ENCODE data around the gene MAST2. TPM values are rescaled to one million over a fixed set of nuclear protein-coding genes. Genes with fewer than 3 reads are reported as not detected.

Gene MAST2
- total RNA-seq, 1 experiment from 2014 or later, result 38.4 TPM

DNA sequence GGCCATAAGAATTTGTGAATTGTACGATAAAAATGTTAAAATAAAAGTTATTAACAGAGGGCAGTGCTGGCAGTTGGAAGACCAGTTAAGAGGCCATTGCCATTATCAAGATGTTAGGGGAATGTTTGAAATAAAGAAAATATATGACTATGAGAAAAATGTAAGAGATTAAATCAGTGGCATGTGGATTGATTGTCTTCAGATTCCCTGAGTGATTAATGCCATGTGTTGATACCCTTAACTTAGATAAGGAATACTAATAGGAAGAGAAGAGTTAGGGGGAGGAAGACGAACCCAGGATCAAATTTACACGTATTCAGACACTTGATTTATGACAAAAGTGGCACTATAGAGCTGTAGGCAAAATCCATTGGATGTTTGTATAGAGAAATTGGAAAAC lies 173.2 kb downstream of the MAST2 start:
- CTCF ChIA-PET, result no interaction called here
- POLR2A ChIA-PET (ENCODE audit: low non-redundant PET), result no interaction called here
- BruUV-seq (replicated peaks), result no TSS peak
- TF ChIP-seq EZH2 (IDR thresholded peaks at IDR 0.05; ENCODE audit: borderline replicate concordance, low read depth, low read length, poor library complexity, severe bottlenecking), result no peak
- no peak for TF ChIP-seq CTCF (conservative IDR thresholded peaks at IDR 0.05; ENCODE audit: low read depth, low read length)
- Histone ChIP-seq H3K36me3 (ENCODE audit: insufficient read depth, low read length, poor library complexity, severe bottlenecking) (no peaks in the 10 kb centered on the region), H3K27ac (ENCODE audit: low read depth, low read length, poor library complexity, severe bottlenecking) (no peak overlapping the region), H3K9me3 (ENCODE audit: low read depth, low read length, poor library complexity, severe bottlenecking) (no peaks in the 10 kb centered on the region), H3K4me1 (ENCODE audit: insufficient read depth, low read length, poor library complexity, severe bottlenecking) (no peaks in the 10 kb centered on the region), H3K4me3 (ENCODE audit: low read depth, low read length, poor library complexity, severe bottlenecking) (no peak overlapping the region), H3K27me3 (replicated peaks; ENCODE audit: insufficient read depth, low read depth, low read length, poor library complexity) (no peaks in the 10 kb centered on the region)
- DNase-seq (ENCODE audit: low spot score), result no peak
- intact Hi-C loops (cut with micrococcal nuclease; ENCODE audit: unreplicated experiment), result no loop called here

DNA sequence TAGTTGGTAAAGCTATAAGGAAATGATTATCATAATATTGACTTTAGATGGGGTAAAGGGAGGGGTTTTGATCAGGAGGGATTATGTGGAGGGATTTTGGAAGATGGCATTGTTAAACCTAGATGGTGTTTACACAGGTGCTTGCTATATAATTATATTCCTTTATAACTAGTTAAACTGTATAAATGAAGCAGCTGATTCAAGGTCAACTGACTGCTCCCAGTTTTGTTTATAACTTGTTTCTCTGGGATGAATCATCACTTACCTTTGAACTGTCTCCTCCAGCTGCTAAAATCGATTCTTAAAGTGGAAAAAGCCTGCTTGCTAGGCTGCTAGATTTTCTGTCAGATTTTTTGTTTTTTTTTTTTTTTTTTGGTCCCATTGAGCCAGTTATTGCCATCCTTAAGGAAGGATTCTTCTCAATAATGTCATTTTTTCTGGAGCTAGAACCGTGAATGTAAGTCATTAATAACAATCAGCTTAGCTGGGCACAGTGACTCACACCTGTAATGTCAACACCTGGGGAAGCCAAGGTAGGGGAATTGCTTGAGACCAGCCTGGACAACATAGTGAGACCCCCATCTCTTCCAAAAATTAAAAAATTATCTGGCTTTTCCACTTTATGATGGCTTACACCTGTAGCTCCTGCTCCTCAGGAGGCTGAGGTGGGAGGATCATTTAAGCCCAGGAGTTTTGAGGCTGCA lies 175.8 kb downstream of the MAST2 start:
- no peak overlapping the region for H3K27ac ChIP-seq (ENCODE audit: low read depth, low read length, poor library complexity, severe bottlenecking)
- intact Hi-C loops (cut with micrococcal nuclease; ENCODE audit: unreplicated experiment), result no loop called here
- no peak for TF ChIP-seq CTCF (conservative IDR thresholded peaks at IDR 0.05; ENCODE audit: low read depth, low read length)
- TF ChIP-seq EZH2 (IDR thresholded peaks at IDR 0.05; ENCODE audit: borderline replicate concordance, low read depth, low read length, poor library complexity, severe bottlenecking), result no peak
- no peaks in the 10 kb centered on the region for H3K4me1 ChIP-seq (ENCODE audit: insufficient read depth, low read length, poor library complexity, severe bottlenecking)
- no peaks in the 10 kb centered on the region for H3K36me3 ChIP-seq (ENCODE audit: insufficient read depth, low read length, poor library complexity, severe bottlenecking)
- POLR2A ChIA-PET (ENCODE audit: low non-redundant PET), result interaction anchor here (0.6 kb wide), 1 partner anchor 39 kb away, joined by 3 read pairs; no protein-coding TSS in a partner anchor
- BruUV-seq (replicated peaks), result no TSS peak
- CTCF ChIA-PET, result no interaction called here
- H3K4me3 ChIP-seq (ENCODE audit: low read depth, low read length, poor library complexity, severe bottlenecking), result no peak overlapping the region
- no peaks in the 10 kb centered on the region for H3K27me3 ChIP-seq (replicated peaks; ENCODE audit: insufficient read depth, low read depth, low read length, poor library complexity)
- DNase-seq (ENCODE audit: low spot score), result no peak
- H3K9me3 ChIP-seq (ENCODE audit: low read depth, low read length, poor library complexity, severe bottlenecking), result no peaks in the 10 kb centered on the region

DNA sequence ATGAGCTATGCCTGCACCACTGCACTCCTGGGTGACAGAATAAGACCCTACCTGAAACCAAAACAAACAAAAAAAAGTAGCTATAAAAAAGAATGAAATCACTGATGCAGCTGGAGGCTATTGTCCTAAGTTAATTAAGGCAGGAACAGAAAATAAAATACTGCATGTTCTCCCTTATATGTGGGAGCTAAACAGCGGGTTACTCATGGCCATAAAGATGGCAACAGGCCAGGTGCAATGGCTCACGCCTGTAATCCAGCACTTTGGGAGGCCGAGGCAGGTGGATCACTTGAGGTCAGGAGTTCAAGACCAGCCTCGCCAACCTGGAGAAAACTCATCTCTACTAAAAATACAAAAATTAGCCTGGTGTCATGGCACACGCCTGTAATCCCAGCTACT lies 176.4 kb downstream of the MAST2 start:
- DNase-seq (ENCODE audit: low spot score), result no peak
- H3K27me3 ChIP-seq (replicated peaks; ENCODE audit: insufficient read depth, low read depth, low read length, poor library complexity), result no peaks in the 10 kb centered on the region
- no peaks in the 10 kb centered on the region for H3K36me3 ChIP-seq (ENCODE audit: insufficient read depth, low read length, poor library complexity, severe bottlenecking)
- TF ChIP-seq EZH2 (IDR thresholded peaks at IDR 0.05; ENCODE audit: borderline replicate concordance, low read depth, low read length, poor library complexity, severe bottlenecking) (no peak), CTCF (conservative IDR thresholded peaks at IDR 0.05; ENCODE audit: low read depth, low read length) (no peak)
- CTCF ChIA-PET, result no interaction called here
- H3K27ac ChIP-seq (ENCODE audit: low read depth, low read length, poor library complexity, severe bottlenecking), result no peak overlapping the region
- H3K4me3 ChIP-seq (ENCODE audit: low read depth, low read length, poor library complexity, severe bottlenecking), result no peak overlapping the region
- no peaks in the 10 kb centered on the region for H3K9me3 ChIP-seq (ENCODE audit: low read depth, low read length, poor library complexity, severe bottlenecking)
- intact Hi-C loops (cut with micrococcal nuclease; ENCODE audit: unreplicated experiment), result no loop called here
- no peaks in the 10 kb centered on the region for H3K4me1 ChIP-seq (ENCODE audit: insufficient read depth, low read length, poor library complexity, severe bottlenecking)
- POLR2A ChIA-PET (ENCODE audit: low non-redundant PET), result no interaction called here
- BruUV-seq (replicated peaks), result no TSS peak

All from A673 (cell line).